Sigmoid colon (tissue), 7 donors: ENCODE results near the gene GCSAM. TPM values are rescaled to one million over a fixed set of nuclear protein-coding genes. Genes with fewer than 3 reads are reported as not detected.

ENCODE experiments used
- DNase-seq: peaks from one replicate; pipeline ENCODE4 v3.0.0-alpha.2; 2019
- H3K27ac ChIP-seq, 4 donors: fragments of 200-600 bp; sonication (generic); one replicate each; pipeline ENCODE4 v1.5.1; 2016 to 2019; ENCODE audit warnings: mild to moderate bottlenecking in 1 of 4
- H3K27me3 ChIP-seq, 3 donors: fragments of 200-600 bp; sonication (generic); one replicate each; pipeline ENCODE4 v1.5.1; 2019; ENCODE audit warnings: mild to moderate bottlenecking in 1 of 3
- H3K36me3 ChIP-seq, 4 donors: fragments of 200-600 bp; sonication (generic); one replicate each; pipeline ENCODE4 v1.5.1; 2016 to 2019
- H3K4me1 ChIP-seq, 4 donors: fragments of 200-600 bp; sonication (generic); one replicate each; pipeline ENCODE4 v1.5.1; 2017 to 2019
- H3K4me3 ChIP-seq, 4 donors: fragments of 200-600 bp; sonication (generic); one replicate each; pipeline ENCODE4 v1.5.1; 2017 to 2019; ENCODE audit warnings: mild to moderate bottlenecking in 2 of 4, moderate library complexity in 1 of 4
- H3K9me3 ChIP-seq, 4 donors: fragments of 200-600 bp in 3 of 4; sonication (generic) in 3 of 4; one replicate each; pipeline versions ENCODE4 v1.5.1 to v1.6.1; 2013 to 2019
- CTCF ChIP-seq, 4 experiments: fragments of 450-650 bp in 3 of 4; fragments of 200-600 bp in 1 of 4; IDR thresholded peaks; one replicate each; pipeline ENCODE4 v1.5.1; 2016 to 2019; ENCODE audit warnings: antibody characterized with exemption in 4 of 4, mild to moderate bottlenecking in 3 of 4, moderate library complexity in 2 of 4
- EP300 ChIP-seq, 4 donors: sonication (generic); formaldehyde crosslinking; IDR thresholded peaks; one replicate each; pipeline ENCODE4 v1.6.1; 2017; ENCODE audit warnings: antibody characterized with exemption in 4 of 4
- POLR2A ChIP-seq, 2 donors: fragments of 450-650 bp; IDR thresholded peaks; one replicate each; pipeline ENCODE4 v1.6.1; 2016; ENCODE audit warnings: antibody characterized with exemption in 2 of 2, mild to moderate bottlenecking in 2 of 2, moderate library complexity in 2 of 2
- POLR2AphosphoS5 ChIP-seq, 4 donors: sonication (generic); formaldehyde crosslinking; IDR thresholded peaks; one replicate each; pipeline ENCODE4 v1.6.1; 2017; ENCODE audit warnings: antibody characterized with exemption in 4 of 4
- WGBS, 2 donors: extraction: QIAGEN DNeasy Blood & Tissue Kit; methylation state at CpG; one replicate each; pipeline ENCODE4 v1.1.7; 2013; 5-methylcytosine and 5-hydroxymethylcytosine counted together
- intact Hi-C: fragments of 100-400 bp; cut with DNase I; formaldehyde crosslinking; loops from one replicate; pipeline ENCODE4 v1.15.1; 2023
- polyA plus RNA-seq, 3 donors: library from polyadenylated mRNA; stranded (reverse); fragments of 200-250 nt; gene quantifications; one replicate each; pipeline ENCODE4 v1.2.3, GENCODE V29; 2013
- total RNA-seq, 4 donors: library from RNA; depleted of rRNA; stranded (reverse); fragments of >200 nt; gene quantifications; one replicate each; pipeline ENCODE4 v1.1.0, GENCODE V29; 2016
- donor health status: healthy with polysubstance abuse.
- donor health status: Bipolar disorder and iron deficiency.
- donor health status: healthy.

Gene GCSAM
- total and polyA plus RNA-seq, 7 donors: 0.69 to 8.4 TPM; not detected in 5

- TF ChIP-seq POLR2A (IDR thresholded peaks at IDR 0.05): no peak
- no peak for TF ChIP-seq EP300 (IDR thresholded peaks at IDR 0.05)
- no peak for TF ChIP-seq POLR2AphosphoS5 (IDR thresholded peaks at IDR 0.05)
- TF ChIP-seq CTCF (IDR thresholded peaks at IDR 0.05): no peak
- intact Hi-C loops: no loop called here
- WGBS, 2 donors: 44 to 82% methylated on average over 5 of the region's 5 CpGs
- Histone ChIP-seq H3K27me3 (no peaks in the 10 kb centered on the region), H3K27ac (no peak overlapping the region), H3K9me3 (no peaks in the 10 kb centered on the region), H3K4me1 (peaks cover 0 to 19% (median 10%) of the 10 kb centered on the region in 4 donors), H3K4me3 (no peak overlapping the region), H3K36me3 (no peaks in the 10 kb centered on the region)
- DNase-seq: no peak
Observed at GRCh38 chr3:112087746-112088145, 45.3 kb downstream of the GCSAM start.

GRCh38 chr3:112086875-112087524, 46.0 kb downstream of the GCSAM start:
- TF ChIP-seq POLR2A (IDR thresholded peaks at IDR 0.05): no peak
- H3K4me3 ChIP-seq: peak overlapping the region; percentile 43 to 58 (median 52)
- DNase-seq: no peak
- no peaks in the 10 kb centered on the region for H3K9me3 ChIP-seq
- intact Hi-C loops: no loop called here
- H3K4me1 ChIP-seq: peaks cover 0 to 19% (median 10%) of the 10 kb centered on the region in 4 donors
- peak overlapping the region in 3 of 4 donors; percentile 18 to 54 (median 52) for H3K27ac ChIP-seq
- H3K36me3 ChIP-seq: no peaks in the 10 kb centered on the region
- WGBS, 2 donors: 20 to 39% methylated on average over 14 of the region's 14 CpGs
- H3K27me3 ChIP-seq: no peaks in the 10 kb centered on the region

GRCh38 chr3:112086076-112086854, 46.8 kb downstream of the GCSAM start, which contains the start of gene C3orf52:
C3orf52 (plus strand) TSS chr3:112086389; CDS start chr3:112086408, 19 bp downstream.
- Histone ChIP-seq H3K36me3 (no peaks in the 10 kb centered on the region), H3K9me3 (no peaks in the 10 kb centered on the region), H3K27me3 (no peaks in the 10 kb centered on the region), H3K4me1 (peaks cover 0 to 19% (median 10%) of the 10 kb centered on the region in 4 donors), H3K4me3 (peak within 1 kb of the TSS; percentile 43 to 58 (median 52)), H3K27ac (peak within 1 kb of the TSS in 3 of 4 donors; percentile 48 to 54 (median 52))
- 1% methylated on average over 67 of the region's 67 CpGs for WGBS, 2 donors
- DNase-seq: peak; percentile 86
- intact Hi-C loops: no loop called here
- TF ChIP-seq CTCF (IDR thresholded peaks at IDR 0.05) (no peak), POLR2AphosphoS5 (IDR thresholded peaks at IDR 0.05) (peak in 1 of 4 donors; percentile 39)

- Histone ChIP-seq H3K4me1 (peaks cover 0 to 19% (median 10%) of the 10 kb centered on the region in 4 donors), H3K9me3 (no peaks in the 10 kb centered on the region), H3K27ac (peak overlapping the region in 1 of 4 donors; percentile 52), H3K36me3 (no peaks in the 10 kb centered on the region), H3K27me3 (no peaks in the 10 kb centered on the region), H3K4me3 (peak overlapping the region; percentile 43 to 58 (median 52))
- TF ChIP-seq EP300 (IDR thresholded peaks at IDR 0.05) (no peak), CTCF (IDR thresholded peaks at IDR 0.05) (no peak), POLR2AphosphoS5 (IDR thresholded peaks at IDR 0.05) (no peak), POLR2A (IDR thresholded peaks at IDR 0.05) (no peak)
- 26 to 37% methylated on average over 12 of the region's 12 CpGs for WGBS, 2 donors
- no peak for DNase-seq
- intact Hi-C loops: no loop called here
Observed at GRCh38 chr3:112085735-112086075, 47.3 kb downstream of the GCSAM start.

GRCh38 chr3:112084980-112085705, 47.9 kb downstream of the GCSAM start:
- intact Hi-C loops: no loop called here
- DNase-seq: no peak
- Histone ChIP-seq H3K27ac (no peak overlapping the region), H3K36me3 (no peaks in the 10 kb centered on the region), H3K9me3 (no peaks in the 10 kb centered on the region), H3K27me3 (no peaks in the 10 kb centered on the region), H3K4me1 (peaks cover 0 to 19% (median 10%) of the 10 kb centered on the region in 4 donors), H3K4me3 (no peak overlapping the region)
- TF ChIP-seq EP300 (IDR thresholded peaks at IDR 0.05) (no peak), CTCF (IDR thresholded peaks at IDR 0.05) (no peak), POLR2A (IDR thresholded peaks at IDR 0.05) (no peak)
- 37 to 79% methylated on average over 7 of the region's 7 CpGs for WGBS, 2 donors
